ENCODE measurements around the gene MSI2. TPM values are rescaled to one million over a fixed set of nuclear protein-coding genes. Genes with fewer than 3 reads are reported as not detected.

Gene MSI2
- total RNA-seq, 2 experiments from 2014 or later = 131 to 164 TPM

DNA sequence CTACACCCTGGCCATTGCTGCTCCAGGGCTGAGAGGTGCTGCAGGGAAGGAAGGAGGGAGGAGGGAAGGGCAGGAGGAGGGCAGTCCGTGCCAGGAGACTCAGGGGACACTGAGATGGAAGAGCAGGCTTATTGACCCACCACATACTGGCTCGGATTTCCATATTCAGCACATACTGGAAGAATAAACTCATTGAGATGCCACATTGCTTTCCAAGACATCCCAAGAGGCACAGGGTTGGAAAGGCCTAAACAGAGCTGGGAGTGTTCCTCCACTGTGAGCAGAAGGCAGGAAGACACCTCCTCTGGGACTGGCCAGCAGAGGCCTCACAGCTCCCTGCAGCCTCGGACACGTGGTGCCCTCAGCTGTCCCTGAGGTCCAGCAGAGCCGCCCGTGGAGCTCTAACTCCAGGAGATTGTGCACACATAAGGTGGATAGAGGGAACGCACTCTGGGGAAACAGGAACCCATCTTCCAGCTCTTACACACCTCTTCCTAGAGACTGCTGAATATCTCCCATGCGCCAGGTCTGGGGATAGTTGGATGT, 471.4 kb downstream of the MSI2 start:
- Histone ChIP-seq H3K4me2 (ENCODE audit: low read length) (no peak overlapping the region), H3K27ac (ENCODE audit: low read depth, low read length, poor library complexity, severe bottlenecking) (no peak overlapping the region), H3K79me2 (ENCODE audit: insufficient read depth, low read depth, low read length) (no peaks in the 10 kb centered on the region), H2AFZ (ENCODE audit: low read length) (no peak overlapping the region), H3K4me3 (ENCODE audit: low read depth, low read length, poor library complexity, severe bottlenecking) (no peak overlapping the region), H3K36me3 (ENCODE audit: insufficient read depth, low read length) (no peaks in the 10 kb centered on the region), H3K4me1 (ENCODE audit: insufficient read depth, low read length, poor library complexity, severe bottlenecking) (peaks cover 13% of the 10 kb centered on the region), H3K9me3 (ENCODE audit: low read length) (no peaks in the 10 kb centered on the region), H4K20me1 (ENCODE audit: insufficient read depth, low read length) (no peaks in the 10 kb centered on the region), H3K9me2 (ENCODE audit: insufficient read depth, low read length) (no peaks in the 10 kb centered on the region)
- no peak for TF ChIP-seq EZH2phosphoT487 (IDR thresholded peaks at IDR 0.05; ENCODE audit: borderline replicate concordance, low read depth, low read length)
- TF ChIP-seq, protein P1, sequence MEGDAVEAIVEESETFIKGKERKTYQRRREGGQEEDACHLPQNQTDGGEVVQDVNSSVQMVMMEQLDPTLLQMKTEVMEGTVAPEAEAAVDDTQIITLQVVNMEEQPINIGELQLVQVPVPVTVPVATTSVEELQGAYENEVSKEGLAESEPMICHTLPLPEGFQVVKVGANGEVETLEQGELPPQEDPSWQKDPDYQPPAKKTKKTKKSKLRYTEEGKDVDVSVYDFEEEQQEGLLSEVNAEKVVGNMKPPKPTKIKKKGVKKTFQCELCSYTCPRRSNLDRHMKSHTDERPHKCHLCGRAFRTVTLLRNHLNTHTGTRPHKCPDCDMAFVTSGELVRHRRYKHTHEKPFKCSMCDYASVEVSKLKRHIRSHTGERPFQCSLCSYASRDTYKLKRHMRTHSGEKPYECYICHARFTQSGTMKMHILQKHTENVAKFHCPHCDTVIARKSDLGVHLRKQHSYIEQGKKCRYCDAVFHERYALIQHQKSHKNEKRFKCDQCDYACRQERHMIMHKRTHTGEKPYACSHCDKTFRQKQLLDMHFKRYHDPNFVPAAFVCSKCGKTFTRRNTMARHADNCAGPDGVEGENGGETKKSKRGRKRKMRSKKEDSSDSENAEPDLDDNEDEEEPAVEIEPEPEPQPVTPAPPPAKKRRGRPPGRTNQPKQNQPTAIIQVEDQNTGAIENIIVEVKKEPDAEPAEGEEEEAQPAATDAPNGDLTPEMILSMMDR (conservative IDR thresholded peaks at IDR 0.05; ENCODE audit: low read length) = no peak
- no TSS peak for BruUV-seq (replicated peaks)
- ChIA-PET CTCF (ENCODE audit: unreplicated experiment) (no interaction called here), POLR2A (interaction anchor here (0.6 to 0.7 kb wide), 2 partner anchors 75 to 588 kb away, joined by 3 read pairs; no protein-coding TSS in a partner anchor)
- DNase-seq (ENCODE audit: low spot score) = no peak
- intact Hi-C loops (cut with micrococcal nuclease; ENCODE audit: unreplicated experiment) = no loop called here

DNA sequence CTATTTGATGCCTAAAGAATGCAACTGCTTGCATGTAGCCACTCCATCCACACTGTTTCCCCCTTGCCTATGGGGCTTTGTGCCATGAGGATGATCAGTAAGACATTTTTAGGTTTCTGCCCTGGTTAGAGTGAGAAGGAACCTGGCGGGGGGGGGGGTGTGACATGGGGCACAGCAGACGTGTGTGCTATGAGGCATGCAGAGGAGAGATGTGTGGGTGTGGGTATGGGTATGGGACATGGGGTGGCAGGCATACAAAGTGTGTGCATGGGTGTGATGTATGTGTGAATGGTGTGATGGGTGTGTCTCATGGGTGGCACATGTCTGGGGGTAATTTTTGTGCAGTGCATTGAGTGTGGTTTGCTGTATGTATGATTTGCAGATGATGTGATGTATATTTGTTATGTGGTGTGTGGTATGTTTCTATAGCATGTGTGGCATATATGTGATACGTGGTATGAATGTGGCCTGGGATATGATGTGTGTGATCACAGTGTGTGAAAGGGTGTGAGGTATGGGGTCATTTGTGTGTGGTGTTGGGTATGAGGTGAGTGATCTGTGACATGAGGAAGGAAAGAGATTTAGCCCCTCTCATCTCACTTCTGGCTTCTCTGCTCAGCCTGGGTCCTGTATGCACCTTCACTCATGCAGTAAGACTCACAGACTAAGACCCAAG, 473.8 kb downstream of the MSI2 start:
- Histone ChIP-seq H3K4me1 (ENCODE audit: insufficient read depth, low read length, poor library complexity, severe bottlenecking) (peaks cover 11% of the 10 kb centered on the region), H4K20me1 (ENCODE audit: insufficient read depth, low read length) (no peaks in the 10 kb centered on the region), H3K79me2 (ENCODE audit: insufficient read depth, low read depth, low read length) (no peaks in the 10 kb centered on the region), H3K36me3 (ENCODE audit: insufficient read depth, low read length) (no peaks in the 10 kb centered on the region), H3K4me2 (ENCODE audit: low read length) (no peak overlapping the region), H2AFZ (ENCODE audit: low read length) (no peak overlapping the region), H3K4me3 (ENCODE audit: low read depth, low read length, poor library complexity, severe bottlenecking) (no peak overlapping the region), H3K9me3 (ENCODE audit: low read length) (no peaks in the 10 kb centered on the region), H3K27ac (ENCODE audit: low read depth, low read length, poor library complexity, severe bottlenecking) (no peak overlapping the region), H3K9me2 (ENCODE audit: insufficient read depth, low read length) (no peaks in the 10 kb centered on the region)
- DNase-seq (ENCODE audit: low spot score) = no peak
- ChIA-PET POLR2A (no interaction called here), CTCF (ENCODE audit: unreplicated experiment) (no interaction called here)
- intact Hi-C loops (cut with micrococcal nuclease; ENCODE audit: unreplicated experiment) = no loop called here
- no peak for TF ChIP-seq EZH2phosphoT487 (IDR thresholded peaks at IDR 0.05; ENCODE audit: borderline replicate concordance, low read depth, low read length)
- TF ChIP-seq, protein P1 (conservative IDR thresholded peaks at IDR 0.05; ENCODE audit: low read length) = no peak
- no TSS peak for BruUV-seq (replicated peaks)

DNA sequence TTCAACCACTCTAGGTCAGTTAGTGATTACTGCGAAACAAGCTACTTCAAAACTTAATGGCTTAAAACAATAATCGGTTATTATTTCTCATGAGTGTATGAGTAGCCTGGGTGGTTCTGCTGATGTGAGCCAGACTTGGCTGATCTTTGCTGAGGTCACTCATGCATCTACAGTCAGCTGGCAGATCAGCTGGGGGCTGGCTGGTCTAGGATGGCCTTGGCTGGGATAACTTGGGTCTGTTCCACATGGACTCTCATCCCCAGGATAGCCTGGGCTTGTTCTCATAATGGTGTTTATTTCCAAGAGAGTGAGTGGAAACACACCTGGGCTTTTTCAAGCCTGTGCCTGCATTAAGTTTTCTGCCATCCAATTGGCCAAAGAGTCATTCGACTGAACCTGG, 475.7 kb downstream of the MSI2 start:
- Histone ChIP-seq H3K9me2 (ENCODE audit: insufficient read depth, low read length) (no peaks in the 10 kb centered on the region), H3K27ac (ENCODE audit: low read depth, low read length, poor library complexity, severe bottlenecking) (no peak overlapping the region), H2AFZ (ENCODE audit: low read length) (no peak overlapping the region), H4K20me1 (ENCODE audit: insufficient read depth, low read length) (no peaks in the 10 kb centered on the region), H3K79me2 (ENCODE audit: insufficient read depth, low read depth, low read length) (no peaks in the 10 kb centered on the region), H3K4me2 (ENCODE audit: low read length) (no peak overlapping the region), H3K4me3 (ENCODE audit: low read depth, low read length, poor library complexity, severe bottlenecking) (no peak overlapping the region), H3K9me3 (ENCODE audit: low read length) (no peaks in the 10 kb centered on the region), H3K4me1 (ENCODE audit: insufficient read depth, low read length, poor library complexity, severe bottlenecking) (peaks cover 21% of the 10 kb centered on the region), H3K36me3 (ENCODE audit: insufficient read depth, low read length) (no peaks in the 10 kb centered on the region)
- BruUV-seq (replicated peaks) = no TSS peak
- POLR2A ChIA-PET = interaction anchor here (1.2 kb wide), 1 partner anchor 16 kb away, joined by 6 read pairs; no protein-coding TSS in a partner anchor
- DNase-seq (ENCODE audit: low spot score) = no peak
- intact Hi-C loops (cut with micrococcal nuclease; ENCODE audit: unreplicated experiment) = no loop called here
- no peak for TF ChIP-seq EZH2phosphoT487 (IDR thresholded peaks at IDR 0.05; ENCODE audit: borderline replicate concordance, low read depth, low read length)
- TF ChIP-seq, protein P1 (conservative IDR thresholded peaks at IDR 0.05; ENCODE audit: low read length) = no peak
- CTCF ChIA-PET (ENCODE audit: unreplicated experiment) = no interaction called here
